C4-2B (cell line): Measurements from ENCODE around the gene CRACR2B.

ENCODE experiments used
- H3K27ac ChIP-seq: fragments of 450-650 bp; 2 replicates; pipeline ENCODE4 v1.5.1; 2017
- CTCF ChIP-seq: fragments of 450-650 bp; conservative IDR thresholded peaks from 2 replicates; pipeline ENCODE4 v1.5.1; 2017; ENCODE audit warnings: mild to moderate bottlenecking
- ZFX ChIP-seq: fragments of 450-650 bp; IDR thresholded peaks from 2 replicates; pipeline ENCODE4 v1.6.1; 2017

Gene CRACR2B

GRCh38 chr11:858762-859339 lies 31.1 kb downstream of the CRACR2B start:
- TF ChIP-seq ZFX (no peak), CTCF (no peak)
- H3K27ac ChIP-seq, result no peak overlapping the region

- TF ChIP-seq ZFX, result no peak
- no peak for TF ChIP-seq CTCF
- H3K27ac ChIP-seq, result no peak overlapping the region
These were observed 31.8 kb downstream of the CRACR2B start for GRCh38 chr11:859394-860131.

DNA sequence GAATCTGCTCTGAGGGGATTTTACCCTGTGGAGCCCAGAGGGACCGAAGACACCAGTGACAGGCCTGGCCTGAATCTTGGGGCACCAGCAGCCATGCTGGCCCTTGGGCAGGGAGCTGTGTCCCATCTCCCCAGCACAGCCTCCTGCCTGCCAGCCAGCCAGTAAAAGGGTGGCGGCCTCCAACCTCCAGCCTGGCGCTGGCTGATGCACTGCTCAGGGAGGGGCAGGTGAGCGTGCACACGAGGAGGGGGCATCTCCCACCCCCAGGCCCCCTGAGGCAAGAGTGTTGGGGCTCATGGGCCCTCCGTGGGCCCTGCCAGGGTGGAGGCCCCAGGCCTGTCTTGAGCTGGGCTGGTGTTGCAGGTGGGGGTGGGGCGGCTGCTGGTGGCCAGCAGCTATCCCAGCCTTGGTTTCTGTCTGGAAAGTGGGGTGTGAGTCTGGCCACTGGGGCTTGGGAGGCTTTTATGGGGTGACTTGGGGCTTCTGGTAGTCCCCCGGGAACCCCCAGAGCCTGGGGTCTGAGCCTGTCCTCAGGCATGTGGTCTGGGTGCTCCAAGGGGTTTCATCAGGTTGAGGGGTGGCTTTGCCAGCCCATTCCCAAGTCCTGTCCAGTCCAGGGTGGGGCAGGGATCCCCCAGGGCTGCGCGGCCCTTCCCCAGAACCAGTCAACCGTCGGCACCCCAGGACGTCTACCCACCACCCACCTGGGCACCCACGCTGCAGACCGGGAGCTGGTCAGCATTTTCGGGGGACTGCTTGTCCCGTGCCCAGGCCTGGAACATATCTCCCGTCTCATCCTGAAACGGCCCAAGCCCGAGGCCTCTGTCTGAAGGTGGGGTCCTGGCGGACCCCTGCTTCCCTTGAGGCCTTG lies 32.8 kb downstream of the CRACR2B start:
- no peak for TF ChIP-seq CTCF
- H3K27ac ChIP-seq, result no peak overlapping the region

DNA sequence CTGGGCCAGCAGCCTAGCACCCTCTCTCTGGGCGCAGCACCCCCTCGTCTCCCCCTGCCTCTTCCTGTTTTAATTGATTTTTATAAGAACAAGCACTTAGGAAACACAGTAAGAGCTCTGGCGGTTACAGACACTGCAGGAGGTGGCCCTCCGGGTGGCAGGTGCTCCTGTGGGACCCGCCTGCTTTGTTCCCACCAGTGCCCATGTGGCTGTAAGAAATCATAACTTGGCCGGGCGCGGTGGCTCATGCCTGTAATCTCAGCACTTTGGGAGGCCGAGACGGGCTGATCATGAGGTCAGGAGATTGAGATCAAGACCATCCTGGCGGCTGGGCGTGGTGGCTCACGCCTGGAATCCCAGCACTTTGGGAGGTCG lies 33.4 kb downstream of the CRACR2B start:
- TF ChIP-seq ZFX, result no peak
- no peak for TF ChIP-seq CTCF
- H3K27ac ChIP-seq, result no peak overlapping the region

GRCh38 chr11:862081-862661 lies 34.5 kb downstream of the CRACR2B start:
- H3K27ac ChIP-seq, result no peak overlapping the region
- TF ChIP-seq ZFX, result no peak
- no peak for TF ChIP-seq CTCF

- TF ChIP-seq ZFX (no peak), CTCF (no peak)
- no peak overlapping the region for H3K27ac ChIP-seq
These were observed 34.9 kb downstream of the CRACR2B start for GRCh38 chr11:862696-863022.
